DMS153 treated with DMSO at 0.1 percent for 48 hours (cell line): ENCODE data around the gene TTLL1.

Experiments
- DNase-seq: peaks from one replicate; lab custom pipeline; 2025; ENCODE audit not compliant: unreplicated experiment; lab: John Stamatoyannopoulos, UW

The TTLL1 gene

GRCh38 chr22:42994917-42995562 is 94.2 kb downstream of the TTLL1 start:
- no peak for DNase-seq

GRCh38 chr22:42994276-42994916 is 94.8 kb downstream of the TTLL1 start:
- no peak for DNase-seq

GRCh38 chr22:42993651-42994275 is 95.4 kb downstream of the TTLL1 start:
- DNase-seq: no peak

- DNase-seq: no peak
These were observed 96.2 kb downstream of the TTLL1 start for GRCh38 chr22:42992886-42993479.

GRCh38 chr22:42992092-42992491 is 97.1 kb downstream of the TTLL1 start:
- no peak for DNase-seq

GRCh38 chr22:42991010-42991651 is 98.1 kb downstream of the TTLL1 start:
- no peak for DNase-seq

GRCh38 chr22:42990131-42990838 is 98.9 kb downstream of the TTLL1 start:
- DNase-seq: no peak
